HG02571 (cell line): ENCODE data around the gene TBC1D1.
A peak's percentile ranks its signal among the peaks of the same experiment; 100 is the strongest.
"Not testable (repeated sequence)": the region's sequence is repeated elsewhere in the genome, so short reads cannot be mapped to it uniquely, and the experiment has no call there.

Source experiments
- ATAC-seq: cut with Tn5 transposase; IDR thresholded peaks from one replicate; pipeline ENCODE4 v1.9.1; 2021; ENCODE audit warnings: mild to moderate bottlenecking, moderate library complexity; ENCODE audit not compliant: unreplicated experiment

TBC1D1 gene

DNA sequence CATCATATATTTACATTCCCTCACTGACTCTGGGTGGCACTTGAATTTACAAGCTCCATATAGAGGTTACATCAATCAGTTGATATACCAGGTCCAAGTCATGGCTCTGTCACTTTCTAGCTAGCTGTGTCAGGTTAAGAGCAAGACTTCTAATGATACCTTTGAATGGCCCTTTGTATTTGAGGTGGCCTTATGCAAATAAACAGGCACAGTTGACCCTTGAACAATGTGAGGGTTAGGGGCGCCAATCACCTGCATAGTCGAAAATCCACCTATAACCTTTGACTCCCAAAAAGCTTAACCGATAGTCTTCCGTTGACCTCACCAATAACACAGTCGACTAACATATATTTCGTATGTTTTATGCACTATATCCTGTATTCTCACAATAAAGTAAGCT is 68.0 kb downstream of the TBC1D1 start:
- no peak for ATAC-seq

DNA sequence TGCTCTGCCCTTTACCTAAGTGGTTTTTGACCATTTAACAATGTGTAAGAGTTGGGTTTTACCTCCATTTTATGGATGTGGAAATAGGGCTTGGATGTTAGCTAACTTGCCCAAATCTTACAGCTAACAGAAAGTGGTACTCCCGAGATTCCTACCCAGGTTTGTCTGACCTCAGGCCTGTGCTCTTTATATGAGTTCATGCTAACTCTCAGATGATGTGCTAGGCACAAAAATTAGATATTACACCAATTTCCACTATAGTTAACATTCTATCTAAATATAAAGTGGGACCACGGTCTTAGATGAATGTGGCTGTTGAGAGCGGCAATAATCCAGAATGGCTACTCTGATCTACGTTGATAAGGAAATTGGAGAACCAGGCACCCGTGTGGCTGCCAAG is 69.2 kb downstream of the TBC1D1 start, which contains the start of gene PTTG2:
Gene PTTG2 (plus strand): TSS at position 301 of the 400 bp plus-strand sequence. CDS start 37 bp downstream, at position 338.
- ATAC-seq, result no peak

DNA sequence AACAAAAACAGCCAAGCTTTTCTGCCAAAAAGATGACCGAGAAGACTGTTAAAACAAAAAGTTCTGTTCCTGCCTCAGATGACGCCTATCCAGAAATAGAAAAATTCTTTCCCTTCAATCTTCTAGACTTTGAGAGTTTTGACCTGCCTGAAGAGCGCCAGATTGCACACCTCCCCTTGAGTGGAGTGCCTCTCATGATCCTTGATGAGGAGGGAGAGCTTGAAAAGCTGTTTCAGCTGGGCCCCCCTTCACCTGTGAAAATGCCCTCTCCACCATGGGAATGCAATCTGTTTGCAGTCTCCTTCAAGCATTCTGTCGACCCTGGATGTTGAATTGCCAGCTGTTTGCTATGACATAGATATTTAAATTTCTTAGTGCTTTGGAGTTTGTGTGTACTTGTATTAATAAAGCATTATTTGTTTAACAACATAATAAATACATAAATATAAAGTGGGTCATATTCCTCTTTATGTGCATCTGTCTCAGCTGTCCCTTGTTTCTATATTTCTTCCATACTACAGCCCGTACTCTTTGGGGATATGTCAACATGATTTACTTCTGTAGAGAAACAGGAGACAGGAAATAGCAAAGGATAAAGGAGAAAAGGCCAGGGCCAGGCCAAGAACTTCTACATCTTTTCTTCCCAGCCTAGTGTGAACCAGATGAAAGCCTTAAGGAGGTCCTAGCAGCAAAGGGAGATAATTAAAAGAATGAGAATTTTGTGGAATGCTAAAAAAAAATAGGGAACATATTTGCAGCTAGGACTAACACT is 70.0 kb downstream of the TBC1D1 start:
- ATAC-seq, result no peak

DNA sequence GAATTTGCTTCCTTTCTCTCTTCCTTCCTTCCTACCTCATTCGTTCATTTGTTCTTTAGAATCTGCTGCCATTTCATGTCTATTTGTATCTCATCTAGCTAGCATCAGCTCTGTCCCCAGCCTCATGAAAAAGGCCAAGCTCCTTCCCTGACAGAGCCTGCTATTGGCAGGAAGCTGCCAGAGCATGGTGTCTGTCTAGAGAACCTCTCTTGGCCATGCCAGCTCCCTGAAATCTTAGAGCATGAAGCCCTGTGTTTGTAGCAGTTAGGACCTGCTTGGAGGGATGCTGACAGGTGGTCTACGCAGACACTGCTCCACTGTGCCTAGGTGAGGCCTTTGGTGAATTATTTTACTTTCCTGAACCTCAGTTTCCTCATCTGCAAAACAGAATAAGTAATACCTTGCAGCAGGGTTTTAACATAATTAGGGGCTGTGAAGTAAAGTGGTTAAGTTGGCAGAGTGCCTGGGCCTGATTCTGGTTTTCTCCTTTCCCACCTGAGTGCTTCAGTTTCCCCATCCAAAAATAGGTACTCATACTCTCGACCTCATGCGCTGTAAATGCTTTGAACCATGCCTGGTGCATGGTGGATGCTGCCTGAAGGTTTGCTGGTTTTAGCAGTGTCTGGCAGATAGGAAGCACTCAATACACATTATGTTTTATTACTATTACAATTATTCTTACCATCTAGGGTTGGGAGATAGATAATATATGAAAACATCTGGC is 74.0 kb downstream of the TBC1D1 start:
- peak; percentile 63 for ATAC-seq

DNA sequence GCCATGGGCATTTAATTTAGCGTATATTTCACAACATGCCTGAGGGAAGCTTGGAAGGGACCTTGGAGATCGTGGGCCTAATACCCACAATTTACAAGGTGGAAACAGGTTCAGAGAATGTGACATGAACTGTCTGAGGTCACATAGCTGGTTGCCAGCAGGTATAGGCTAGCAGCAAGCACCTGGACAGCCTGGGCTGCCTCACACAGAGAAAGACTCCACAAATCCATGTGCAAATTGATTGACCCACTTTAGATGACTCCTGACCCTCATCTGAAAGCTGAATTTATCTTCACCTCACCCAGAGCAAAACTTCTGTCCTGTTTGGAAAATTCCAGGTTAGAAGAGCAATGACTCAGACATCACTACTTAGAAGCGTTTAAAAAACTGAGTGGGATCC is 75.2 kb downstream of the TBC1D1 start:
- no peak for ATAC-seq

DNA sequence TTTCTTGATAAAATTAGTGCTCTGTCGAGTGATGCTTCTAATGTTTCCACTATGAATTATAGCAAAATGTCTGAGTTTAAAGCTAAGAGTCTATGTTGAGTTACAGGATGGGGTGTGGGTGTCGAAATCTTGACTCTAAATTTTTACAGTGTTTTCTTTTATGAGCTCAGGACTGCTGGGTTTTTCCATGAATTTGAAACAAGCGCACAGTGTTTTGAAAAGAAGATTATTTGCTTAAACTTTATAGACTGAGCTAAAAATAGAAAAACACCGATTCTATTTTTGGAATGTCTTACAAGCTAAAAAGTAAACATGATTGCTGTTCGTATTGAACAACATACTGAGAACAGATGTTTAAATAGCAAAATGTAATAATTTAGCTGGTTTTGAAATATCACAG is 76.9 kb downstream of the TBC1D1 start:
- no peak for ATAC-seq

DNA sequence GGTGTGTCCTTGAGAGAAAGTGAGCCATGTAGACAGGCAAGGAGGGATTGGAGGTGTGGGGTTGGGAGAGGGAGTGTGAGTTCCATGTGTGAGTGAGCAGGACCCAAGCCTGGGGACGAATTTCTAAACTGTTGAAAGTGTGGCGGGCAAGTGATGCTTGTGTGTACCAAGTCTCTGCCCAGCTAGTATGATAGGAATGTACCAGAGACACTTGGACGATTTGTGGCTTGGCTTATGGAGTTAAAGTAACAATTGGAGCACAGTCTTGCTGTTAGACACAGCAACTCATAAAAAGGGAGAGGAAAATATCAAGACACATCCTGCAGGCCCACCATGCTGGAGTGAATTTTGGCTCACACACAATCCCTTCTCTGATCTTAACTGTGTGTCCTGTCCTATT is 77.9 kb downstream of the TBC1D1 start:
- ATAC-seq, result no peak

DNA sequence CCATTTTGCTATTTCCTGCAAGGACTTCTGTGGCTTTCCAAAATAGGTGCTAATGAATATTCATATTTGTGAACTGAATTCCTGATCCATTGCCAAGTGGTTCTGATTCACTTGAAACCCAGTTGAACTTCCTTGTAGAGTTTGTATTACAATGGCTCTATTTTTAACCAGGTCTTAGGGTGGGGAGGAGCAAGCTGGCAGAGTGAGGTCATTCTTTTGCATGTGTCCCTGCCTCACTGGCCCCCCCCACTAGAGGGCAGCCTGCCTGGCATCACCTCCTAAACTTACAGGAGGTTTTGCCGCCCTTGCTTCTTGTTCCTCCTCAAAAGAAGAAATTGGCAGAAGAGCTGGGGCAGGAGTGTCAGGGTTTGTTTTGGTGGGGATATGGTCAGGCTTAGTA is 79.8 kb downstream of the TBC1D1 start:
- ATAC-seq, result no peak

DNA sequence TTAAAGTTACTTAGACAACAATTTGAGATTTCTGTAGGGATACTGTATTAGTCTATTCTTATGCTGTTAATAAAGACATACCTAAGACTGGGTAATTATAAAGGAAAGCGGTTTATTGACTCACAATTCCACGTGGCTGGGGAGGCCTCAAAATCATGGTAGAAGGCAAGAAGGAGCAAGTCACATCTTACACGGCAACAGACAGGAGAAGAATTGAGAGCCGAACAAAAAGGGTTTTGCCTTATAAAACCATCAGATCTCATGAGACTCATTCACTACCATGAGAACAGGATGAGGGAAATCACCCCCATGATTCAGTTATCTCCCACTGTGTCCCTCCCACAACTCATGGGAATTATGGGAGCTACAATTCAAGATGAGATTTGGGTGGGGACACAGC is 80.3 kb downstream of the TBC1D1 start:
- ATAC-seq, result no peak

DNA sequence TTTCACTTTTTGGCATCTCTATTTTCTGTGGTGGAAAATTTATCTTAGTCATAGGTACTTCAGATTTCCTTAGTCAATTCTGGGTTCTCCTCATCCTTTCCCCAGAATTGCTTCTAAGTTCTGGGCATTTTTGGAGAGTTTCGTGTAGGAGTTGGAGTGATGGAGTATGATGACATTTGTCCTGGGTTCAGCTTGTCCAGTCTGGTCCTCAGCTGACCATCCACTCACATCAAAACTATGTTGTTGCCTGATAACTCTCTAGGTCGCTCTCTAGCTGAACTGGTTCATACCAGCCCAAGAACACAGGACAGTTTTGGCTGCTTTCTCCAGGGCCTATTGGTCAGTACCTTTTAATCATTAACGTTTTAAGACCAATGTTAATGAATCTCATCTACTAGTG is 82.6 kb downstream of the TBC1D1 start:
- no peak for ATAC-seq

DNA sequence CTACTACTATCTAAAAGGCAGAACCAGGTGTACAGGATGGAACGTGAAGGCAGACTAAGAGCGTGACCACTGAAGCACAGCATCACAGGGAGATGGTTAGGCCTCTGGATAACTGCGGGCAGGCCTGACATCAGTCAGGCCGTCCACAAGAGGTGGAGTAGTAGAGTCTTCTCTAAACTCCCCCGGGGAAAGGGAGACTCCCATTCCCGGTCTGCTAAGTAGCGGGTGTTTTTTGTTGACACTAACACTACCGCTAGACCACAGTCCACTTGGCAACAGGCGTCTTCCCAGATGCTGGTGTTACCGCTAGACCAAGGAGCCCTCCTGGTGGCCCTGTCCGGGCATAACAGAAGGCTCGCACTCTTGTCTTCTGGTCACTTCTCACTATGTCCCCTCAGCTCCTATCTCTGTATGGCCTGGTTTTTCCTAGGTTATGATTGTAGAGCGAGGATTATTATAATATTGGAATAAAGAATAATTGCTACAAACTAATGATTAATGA is 84.5 kb downstream of the TBC1D1 start:
- ATAC-seq, result not testable (repeated sequence)

DNA sequence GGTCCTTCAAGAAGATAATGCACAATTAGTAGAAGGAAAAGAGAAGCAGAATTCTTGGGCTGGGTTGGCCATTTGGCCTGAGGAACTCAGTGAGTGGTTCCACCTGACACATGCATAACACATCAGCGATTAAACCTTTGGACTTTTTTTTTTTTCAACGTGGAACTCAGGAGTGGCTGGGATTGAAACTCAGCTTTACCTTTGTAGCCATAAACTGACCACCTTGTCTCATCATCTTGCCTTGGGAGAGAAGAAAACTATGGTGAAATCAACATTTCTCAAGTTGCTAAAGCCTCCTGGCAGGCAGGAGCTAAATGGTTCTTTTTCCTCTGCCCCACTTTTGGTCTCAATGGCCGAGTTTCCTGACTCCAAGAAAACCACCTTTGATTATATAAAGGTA is 85.6 kb downstream of the TBC1D1 start:
- ATAC-seq, result no peak

DNA sequence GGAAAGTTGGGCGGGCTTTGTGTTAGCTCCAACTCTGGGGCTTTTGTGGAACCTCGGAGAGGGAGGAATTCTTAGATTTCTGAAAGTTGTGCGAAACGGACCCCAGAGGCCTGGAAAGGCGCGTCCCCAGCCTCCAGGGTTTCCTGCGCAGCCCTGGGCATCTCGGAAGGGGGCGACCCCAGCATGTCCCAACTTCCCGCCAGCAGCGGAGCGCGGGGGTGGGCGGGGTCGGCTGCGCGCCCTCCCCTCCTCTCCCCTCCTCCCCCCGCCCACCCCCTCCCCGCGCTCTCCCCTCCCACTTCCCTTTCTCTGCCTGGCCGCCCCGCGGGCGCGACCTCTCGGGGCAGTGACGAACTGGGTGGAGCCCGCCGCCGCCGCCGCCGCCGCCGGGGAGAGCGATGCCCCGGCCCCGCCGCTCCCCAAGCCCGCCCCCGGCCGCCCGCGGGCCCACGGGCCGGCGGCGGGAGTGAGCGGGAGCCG is 86.1 kb downstream of the TBC1D1 start:
- ATAC-seq, result peak; percentile 75

DNA sequence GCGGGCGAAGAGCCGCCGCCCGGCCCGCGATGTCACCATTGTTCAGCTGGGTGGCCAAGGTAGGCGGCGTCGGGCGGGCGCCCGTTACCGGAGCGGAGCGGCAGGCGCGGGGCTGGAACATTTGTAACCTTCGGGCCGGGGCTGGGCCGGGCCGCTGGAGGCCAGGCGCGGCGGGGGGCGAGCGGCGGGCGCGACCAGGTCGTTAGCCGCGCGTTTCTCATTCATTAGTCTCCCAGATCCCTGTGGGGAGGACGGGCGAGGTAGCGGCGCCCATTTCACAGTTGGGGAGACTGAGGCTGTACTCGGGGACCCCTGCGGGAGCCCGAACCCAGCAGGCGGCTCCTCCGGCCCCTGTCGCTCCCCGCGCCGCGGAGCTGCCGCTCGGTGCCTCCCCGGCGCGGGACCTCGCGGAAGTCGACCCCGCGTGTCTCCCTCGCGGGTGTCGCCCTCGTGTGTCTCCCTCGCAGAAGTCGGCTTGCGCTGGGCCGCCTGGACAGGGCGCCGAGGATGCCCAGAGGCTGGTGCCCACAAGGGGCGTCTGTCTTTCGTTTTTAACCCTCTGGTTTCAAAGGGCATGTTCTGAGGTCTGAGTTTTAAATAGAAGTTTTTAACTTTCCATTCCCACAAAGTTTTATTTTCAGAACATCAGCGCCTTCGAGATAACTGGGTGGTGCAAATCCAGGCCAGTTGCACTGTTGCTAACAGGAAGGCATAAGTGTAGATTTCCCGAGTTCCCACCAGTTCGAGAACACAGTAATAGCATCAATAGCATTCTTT is 86.8 kb downstream of the TBC1D1 start:
- ATAC-seq, result peak; percentile 64

DNA sequence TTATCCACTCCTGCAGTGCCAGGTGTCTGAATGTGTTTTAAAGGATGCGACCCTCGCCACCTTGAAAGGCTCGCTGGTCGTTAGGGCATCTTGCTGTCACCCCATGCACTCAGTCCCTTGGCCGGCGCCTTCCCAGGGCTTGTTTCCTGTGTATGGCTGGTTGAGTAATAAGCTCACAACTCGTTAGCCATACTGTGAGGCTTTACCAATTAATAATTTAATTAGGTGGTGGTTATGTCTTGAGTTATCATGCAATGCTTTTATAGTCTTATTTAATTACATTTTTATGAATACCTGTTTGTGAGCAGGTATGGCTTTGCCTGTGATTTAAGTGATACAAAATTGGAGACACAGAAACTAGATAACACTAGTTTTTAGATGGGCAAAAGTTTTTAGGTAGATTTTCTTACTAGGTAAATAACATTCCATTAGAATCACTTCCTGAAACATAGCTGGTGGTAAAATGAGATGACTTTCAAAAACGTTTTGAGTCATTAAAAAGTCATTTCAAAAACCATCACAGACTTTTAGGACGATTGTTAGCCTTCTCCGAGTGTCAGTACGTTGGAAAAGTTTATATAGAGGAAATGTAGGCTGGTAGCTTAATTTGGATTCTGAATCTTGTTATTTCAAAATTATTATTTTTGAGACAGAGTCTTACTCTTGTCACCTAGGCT is 87.5 kb downstream of the TBC1D1 start:
- ATAC-seq, result peak; percentile 16

DNA sequence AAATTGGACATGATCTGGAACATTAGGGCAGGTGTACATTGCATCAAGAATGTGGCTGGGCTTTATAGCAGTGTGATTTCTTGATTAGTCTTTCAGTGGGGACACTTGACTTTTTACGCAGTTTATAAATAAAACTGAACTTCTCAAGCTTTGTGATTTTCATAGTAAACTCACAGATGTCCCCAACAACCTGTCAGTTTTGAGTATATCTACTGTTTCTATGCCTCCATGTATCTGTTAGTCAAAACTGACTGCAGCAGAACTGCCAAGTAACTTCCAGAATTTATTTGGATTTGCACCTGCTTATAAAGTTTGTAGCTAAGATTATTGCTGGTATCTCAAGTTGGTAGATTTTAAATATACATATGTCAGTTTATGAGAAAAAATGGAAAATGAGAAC is 89.4 kb downstream of the TBC1D1 start:
- ATAC-seq, result no peak

DNA sequence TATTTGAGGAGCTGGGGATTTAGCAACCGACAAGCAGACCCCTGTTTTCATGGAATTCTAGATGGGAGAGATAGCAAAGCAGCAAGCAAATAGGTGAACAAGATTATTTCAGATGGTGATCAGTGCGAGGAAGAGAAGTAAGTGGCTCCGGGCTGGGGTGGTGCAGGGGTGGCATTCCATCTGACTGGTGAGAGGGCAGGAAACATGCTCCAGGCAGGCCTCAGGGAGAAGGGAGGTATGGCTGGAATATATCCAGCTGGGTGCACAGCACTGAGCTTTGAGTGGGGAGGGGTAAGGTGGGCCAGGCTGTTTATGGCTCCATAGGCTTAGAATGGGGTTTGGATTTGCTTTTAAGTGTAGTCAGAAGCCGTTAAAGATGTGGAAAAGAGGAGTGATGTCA is 90.5 kb downstream of the TBC1D1 start:
- ATAC-seq, result no peak

DNA sequence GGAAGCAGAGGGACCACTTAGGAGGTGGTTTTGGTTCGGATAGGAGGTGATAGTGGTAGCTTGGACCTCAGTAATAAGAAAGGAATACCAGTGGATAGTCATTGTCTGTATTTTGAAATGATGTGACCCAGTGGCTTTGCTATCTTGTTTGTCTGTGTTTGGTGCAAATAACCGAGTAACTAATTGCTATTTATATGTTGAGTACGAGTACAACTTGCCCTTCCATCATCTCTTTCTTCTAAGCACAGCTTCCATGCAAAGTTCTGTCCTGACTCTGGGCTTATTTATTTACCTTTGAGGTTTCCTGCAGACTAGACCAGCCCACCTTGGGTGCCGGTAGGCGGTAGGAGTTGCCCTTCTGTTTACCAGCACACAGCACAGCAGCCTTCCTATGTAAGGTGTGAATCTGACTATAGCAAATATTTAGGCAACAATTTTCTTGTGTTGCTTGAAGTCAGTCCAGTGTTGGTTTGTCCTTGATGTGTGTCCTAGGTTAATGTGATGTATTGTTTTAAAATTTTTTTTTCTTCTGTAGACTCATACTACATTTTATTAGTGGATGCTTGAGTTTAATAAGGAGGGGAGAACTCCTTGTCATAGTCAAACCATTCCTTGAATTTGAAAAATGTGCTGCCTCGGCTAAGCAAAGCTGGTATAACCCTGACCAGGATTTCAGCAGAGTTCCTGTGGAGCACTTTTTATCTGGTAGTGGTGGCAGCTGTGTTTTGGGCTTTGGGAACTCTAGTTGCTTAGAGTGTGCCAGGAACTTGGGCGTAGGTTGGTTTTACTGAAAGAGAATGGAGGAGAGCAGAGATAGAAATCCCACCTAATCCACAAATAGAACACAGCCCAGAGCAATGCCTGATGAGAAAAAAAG is 91.2 kb downstream of the TBC1D1 start:
- no peak for ATAC-seq

DNA sequence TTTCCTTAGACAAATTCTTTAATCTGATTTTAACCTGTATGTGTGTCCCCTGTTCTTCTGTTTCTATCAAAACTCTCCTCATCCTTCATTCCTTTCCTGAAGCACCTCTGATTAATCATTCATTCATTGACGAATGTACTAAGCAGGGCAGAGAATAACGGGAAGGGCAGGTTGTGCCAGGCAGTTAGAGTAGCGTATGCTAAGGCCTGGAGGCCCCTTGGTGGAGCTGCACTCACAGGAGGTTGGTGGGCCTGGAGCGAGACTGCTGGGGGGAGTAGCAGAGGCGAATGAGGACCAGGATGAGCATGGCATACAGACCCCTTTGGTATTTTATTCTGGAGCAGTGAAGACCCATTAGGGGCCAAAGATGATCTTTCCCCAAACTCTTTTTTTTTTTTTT is 91.9 kb downstream of the TBC1D1 start:
- ATAC-seq, result no peak

DNA sequence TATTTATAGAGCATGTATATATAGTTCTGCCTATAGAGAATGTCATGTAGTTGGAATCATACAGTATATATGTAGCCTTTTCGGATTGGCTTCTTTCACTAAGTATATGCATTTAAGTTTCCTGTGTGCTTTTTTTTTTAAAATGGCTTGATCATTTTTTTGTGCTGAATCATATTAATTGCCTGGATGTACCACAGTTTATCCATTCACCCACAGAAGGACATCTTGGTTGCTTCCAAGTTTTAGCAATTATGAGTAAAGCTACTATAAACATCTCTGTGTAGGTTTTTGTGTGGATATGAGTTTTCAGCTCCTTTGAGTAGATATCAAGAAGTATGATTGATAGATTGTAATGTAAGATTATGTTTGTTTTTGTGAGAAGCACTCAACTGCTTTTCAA is 93.1 kb downstream of the TBC1D1 start:
- no peak for ATAC-seq
